Activated naive CD8-positive, alpha-beta T cell treated with anti-CD3 and anti-CD28 coated beads, Interleukin-2, amount 50 U/mL, for 16 hours (primary cell): ENCODE results near the gene TM9SF3.

Experiments used
- DNase-seq: peaks from one replicate; pipeline ENCODE4 v3.0.0-alpha.2; 2020; ENCODE audit warnings: low read depth, low spot score

TM9SF3 gene

GRCh38 chr10:96470116-96470743 lies 116.6 kb downstream of the TM9SF3 start:
- DNase-seq, result no peak

- no peak for DNase-seq
These were observed 118.0 kb downstream of the TM9SF3 start for GRCh38 chr10:96468845-96469244.
